Cardiac muscle cell (in vitro differentiated cells and primary cell): Measurements from ENCODE around the gene TMPRSS3. TPM values are rescaled to one million over a fixed set of nuclear protein-coding genes. Genes with fewer than 3 reads are reported as not detected.

ENCODE experiments used
- DNase-seq, 2 donors: peaks; one replicate each; pipeline versions ENCODE4 v3.0.0 to v3.0.0-alpha.2; 2010 to 2017; ENCODE audit warnings: low read depth in 1 of 2, low spot score in 1 of 2
- H3K27ac ChIP-seq: fragments of 200-600 bp; sonication (generic); 2 replicates; pipeline ENCODE4 v1.5.1; 2016
- H3K27me3 ChIP-seq: fragments of 200-600 bp; sonication (generic); 2 replicates; pipeline ENCODE4 v1.6.0; 2016; ENCODE audit warnings: control low read depth
- H3K36me3 ChIP-seq: fragments of 200-600 bp; sonication (generic); 2 replicates; pipeline ENCODE4 v1.5.1; 2016; ENCODE audit warnings: control low read depth
- H3K4me1 ChIP-seq: fragments of 200-600 bp; sonication (generic); 2 replicates; pipeline ENCODE4 v1.8.1; 2017; ENCODE audit warnings: low read depth, mild to moderate bottlenecking, mixed run types
- H3K4me3 ChIP-seq: fragments of 200-600 bp; sonication (generic); 2 replicates; pipeline ENCODE4 v1.5.1; 2016; ENCODE audit warnings: mild to moderate bottlenecking
- H3K9me3 ChIP-seq: fragments of 200-600 bp; sonication (generic); 2 replicates; pipeline ENCODE4 v1.5.1; 2017; ENCODE audit warnings: low read depth, mild to moderate bottlenecking, control low read depth
- polyA plus RNA-seq: library from polyadenylated mRNA; unstranded; fragments of >200 nt; fragmentation: Nextera tagmentation; extraction: Ambion mirVana; gene quantifications from 2 replicates; pipeline ENCODE4 v1.2.1, GENCODE V29; 2016
- total RNA-seq: library from RNA; depleted of rRNA; stranded (reverse); fragments of >200 nt; gene quantifications from 2 replicates; pipeline ENCODE4 v1.2.3, GENCODE V29; 2016
- TF ChIP-seq, protein P1 (sequence below): IDR thresholded peaks from 2 replicates; pipeline ENCODE4 v1.5.1; 2012; ENCODE audit warnings: low read depth, mild to moderate bottlenecking, low read length

The TMPRSS3 gene
- total and polyA plus RNA-seq, 2 experiments from 2014 or later: not detected

DNA sequence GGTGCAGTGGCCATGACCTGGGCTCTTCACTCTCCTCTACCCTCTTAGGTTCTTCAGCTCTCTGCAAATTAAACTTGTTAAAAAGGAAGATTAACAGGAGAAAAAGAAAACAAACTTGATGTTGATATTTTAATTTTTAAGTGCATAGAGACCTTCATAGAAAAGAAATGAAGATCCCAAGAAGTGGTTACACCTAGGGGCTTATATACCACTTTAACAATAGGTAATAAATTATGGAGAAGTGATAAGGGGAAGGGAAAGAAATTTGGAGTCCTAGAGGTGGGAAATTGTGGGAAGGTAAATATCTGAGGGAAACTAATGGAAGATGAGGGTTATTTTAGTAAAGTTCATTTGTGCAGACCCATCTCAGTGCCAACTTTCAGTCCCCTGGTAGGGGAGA lies 64.2 kb downstream of the TMPRSS3 start:
- H3K4me1 ChIP-seq: no peaks in the 10 kb centered on the region
- H3K9me3 ChIP-seq: no peaks in the 10 kb centered on the region
- H3K36me3 ChIP-seq: no peaks in the 10 kb centered on the region
- DNase-seq: no peak
- no peaks in the 10 kb centered on the region for H3K27me3 ChIP-seq
- TF ChIP-seq, protein P1, sequence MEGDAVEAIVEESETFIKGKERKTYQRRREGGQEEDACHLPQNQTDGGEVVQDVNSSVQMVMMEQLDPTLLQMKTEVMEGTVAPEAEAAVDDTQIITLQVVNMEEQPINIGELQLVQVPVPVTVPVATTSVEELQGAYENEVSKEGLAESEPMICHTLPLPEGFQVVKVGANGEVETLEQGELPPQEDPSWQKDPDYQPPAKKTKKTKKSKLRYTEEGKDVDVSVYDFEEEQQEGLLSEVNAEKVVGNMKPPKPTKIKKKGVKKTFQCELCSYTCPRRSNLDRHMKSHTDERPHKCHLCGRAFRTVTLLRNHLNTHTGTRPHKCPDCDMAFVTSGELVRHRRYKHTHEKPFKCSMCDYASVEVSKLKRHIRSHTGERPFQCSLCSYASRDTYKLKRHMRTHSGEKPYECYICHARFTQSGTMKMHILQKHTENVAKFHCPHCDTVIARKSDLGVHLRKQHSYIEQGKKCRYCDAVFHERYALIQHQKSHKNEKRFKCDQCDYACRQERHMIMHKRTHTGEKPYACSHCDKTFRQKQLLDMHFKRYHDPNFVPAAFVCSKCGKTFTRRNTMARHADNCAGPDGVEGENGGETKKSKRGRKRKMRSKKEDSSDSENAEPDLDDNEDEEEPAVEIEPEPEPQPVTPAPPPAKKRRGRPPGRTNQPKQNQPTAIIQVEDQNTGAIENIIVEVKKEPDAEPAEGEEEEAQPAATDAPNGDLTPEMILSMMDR: no peak
- no peak overlapping the region for H3K27ac ChIP-seq
- no peak overlapping the region for H3K4me3 ChIP-seq

DNA sequence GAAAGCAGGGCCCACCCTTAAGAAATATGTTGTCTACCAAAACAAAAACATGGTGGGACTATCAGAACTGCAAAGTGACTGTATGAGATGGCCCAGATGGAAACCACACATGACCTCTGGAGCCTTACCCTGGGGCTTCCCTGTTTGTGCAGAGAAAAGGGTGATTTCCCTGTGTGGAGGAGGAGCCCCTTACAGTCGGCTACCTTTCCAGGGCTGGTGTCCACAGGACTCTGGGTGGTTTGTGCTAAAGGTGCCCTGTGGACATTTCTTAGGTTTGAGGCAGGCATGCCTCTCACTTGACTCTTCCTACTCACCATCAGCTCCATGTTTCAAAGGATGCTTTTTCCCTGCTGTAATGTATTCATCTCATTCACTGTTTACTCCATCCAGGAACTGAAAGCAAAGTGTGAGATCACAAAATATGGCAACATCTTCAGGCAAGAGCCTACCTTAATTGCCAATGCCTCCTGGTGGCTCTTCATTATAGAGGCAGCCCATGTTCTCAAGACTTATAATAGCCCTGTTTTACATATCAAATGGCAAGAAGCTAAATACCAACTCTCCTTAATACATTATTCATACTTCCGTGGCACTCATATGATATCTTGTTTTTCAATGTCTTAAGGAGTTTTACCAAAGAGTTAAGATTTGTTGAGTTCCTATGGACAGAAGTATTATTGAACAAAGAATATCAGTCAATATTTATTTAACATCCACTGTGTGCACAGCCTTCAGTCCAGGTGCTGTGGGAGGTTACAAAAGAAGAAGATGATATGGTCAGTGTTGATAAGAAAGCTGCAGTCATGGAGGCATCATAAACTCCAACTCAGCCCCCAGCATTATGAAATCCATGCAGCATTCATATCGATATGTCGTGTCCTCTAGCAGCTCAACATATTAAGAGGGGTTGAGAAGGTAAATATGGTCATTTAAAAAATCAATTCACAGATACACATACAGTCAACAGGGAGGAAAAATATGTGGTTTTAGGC lies 65.2 kb downstream of the TMPRSS3 start:
- Histone ChIP-seq H3K9me3 (no peaks in the 10 kb centered on the region), H3K27ac (no peak overlapping the region), H3K36me3 (no peaks in the 10 kb centered on the region), H3K27me3 (no peaks in the 10 kb centered on the region), H3K4me3 (no peak overlapping the region), H3K4me1 (no peaks in the 10 kb centered on the region)
- TF ChIP-seq, protein P1: no peak
- no peak for DNase-seq

DNA sequence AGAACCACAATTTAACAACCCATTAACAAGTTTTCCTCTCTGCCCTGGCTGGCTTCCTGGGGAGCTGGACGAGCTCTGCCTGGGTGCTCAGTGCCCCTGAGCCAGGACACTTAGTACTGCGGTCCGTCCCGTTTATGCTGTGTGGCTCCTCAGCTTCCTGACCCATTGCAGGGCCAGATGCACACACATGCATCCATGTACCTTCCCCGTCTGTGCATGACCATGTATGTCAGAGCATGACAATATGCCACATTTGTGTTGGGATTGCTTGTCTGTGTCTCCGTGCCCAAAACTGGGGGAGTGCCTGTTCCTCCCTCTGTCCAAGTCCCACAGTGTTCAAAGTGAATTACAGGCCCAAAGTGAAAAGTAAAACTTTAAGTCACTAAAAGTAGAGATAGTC lies 71.0 kb downstream of the TMPRSS3 start:
- TF ChIP-seq, protein P1: no peak
- no peak overlapping the region for H3K4me3 ChIP-seq
- H3K27me3 ChIP-seq: no peaks in the 10 kb centered on the region
- no peak overlapping the region for H3K27ac ChIP-seq
- no peaks in the 10 kb centered on the region for H3K36me3 ChIP-seq
- H3K9me3 ChIP-seq: no peaks in the 10 kb centered on the region
- no peak for DNase-seq
- H3K4me1 ChIP-seq: no peaks in the 10 kb centered on the region

Other genes starting within 250 kb of the TMPRSS3 start
- gene ABCG1, start 176.9 kb downstream of the TMPRSS3 start, total RNA-seq: 4.9 and 5.4 TPM in 2 replicates
- 2.6 and 4.0 TPM in 2 replicates for gene ABCG1, start 176.9 kb downstream of the TMPRSS3 start, polyA plus RNA-seq
- gene TFF3, start 80.6 kb downstream of the TMPRSS3 start, total RNA-seq: not detected in 2 replicates
- gene TFF3, start 80.6 kb downstream of the TMPRSS3 start, polyA plus RNA-seq: 0.38 TPM in 1 of 2 replicates, not detected in the other
- gene TFF2, start 45.1 kb downstream of the TMPRSS3 start, total RNA-seq: not detected in 2 replicates
- not detected in 2 replicates for gene TFF2, start 45.1 kb downstream of the TMPRSS3 start, polyA plus RNA-seq
- gene TFF1, start 29.5 kb downstream of the TMPRSS3 start, total RNA-seq: not detected in 2 replicates
- gene TFF1, start 29.5 kb downstream of the TMPRSS3 start, polyA plus RNA-seq: not detected in 2 replicates
- not detected in 2 replicates for gene UBASH3A, start 7.8 kb upstream of the TMPRSS3 start, total RNA-seq
- gene UBASH3A, start 7.8 kb upstream of the TMPRSS3 start, polyA plus RNA-seq: not detected in 2 replicates
- 0.06 TPM in 1 of 2 replicates, not detected in the other for gene RSPH1, start 100.2 kb upstream of the TMPRSS3 start, total RNA-seq
- gene RSPH1, start 100.2 kb upstream of the TMPRSS3 start, polyA plus RNA-seq: 0.43 and 1.6 TPM in 2 replicates
- 5.3 and 8.4 TPM in 2 replicates for gene SLC37A1, start 117.8 kb upstream of the TMPRSS3 start, total RNA-seq
- 3.5 and 6.0 TPM in 2 replicates for gene SLC37A1, start 117.8 kb upstream of the TMPRSS3 start, polyA plus RNA-seq